Psoas muscle (tissue), 8 donors: ENCODE results near the gene TPP2. TPM values are rescaled to one million over a fixed set of nuclear protein-coding genes. Genes with fewer than 3 reads are reported as not detected.

ENCODE experiments used
- ATAC-seq, 4 donors: fragments of 200-7000 bp; cut with Tn5 transposase; one replicate each; pipeline ENCODE4 v1.9.1; 2020; ENCODE audit warnings: moderate library complexity in 3 of 4, mild to moderate bottlenecking in 2 of 4
- DNase-seq, 2 donors: peaks; one replicate each; pipeline ENCODE4 v3.0.0-alpha.2; 2020
- H3K27ac ChIP-seq: fragments of 200-600 bp; one replicate; pipeline ENCODE4 v1.8.0; 2022
- H3K27me3 ChIP-seq, 3 donors: fragments of 200-600 bp in 1 of 3; one replicate each; pipeline versions ENCODE4 v1.6.1 to v1.8.0; 2013 to 2022; ENCODE audit warnings: low read length in 2 of 3, mild to moderate bottlenecking in 2 of 3, moderate library complexity in 1 of 3; ENCODE audit not compliant: insufficient read depth in 3 of 3
- H3K36me3 ChIP-seq, 2 donors: fragments of 200-600 bp in 1 of 2; one replicate each; pipeline versions ENCODE4 v1.6.1 to v1.8.0; 2013 to 2022; ENCODE audit warnings: low read depth in 1 of 2, mild to moderate bottlenecking in 1 of 2, moderate library complexity in 1 of 2; ENCODE audit not compliant: insufficient read depth in 1 of 2
- H3K4me1 ChIP-seq: fragments of 200-600 bp; one replicate; pipeline ENCODE4 v1.8.0; 2022
- H3K4me3 ChIP-seq: fragments of 200-600 bp; one replicate; pipeline ENCODE4 v1.8.0; 2022; ENCODE audit warnings: mild to moderate bottlenecking
- H3K9me3 ChIP-seq: fragments of 200-600 bp; one replicate; pipeline ENCODE4 v1.8.0; 2022
- WGBS, 3 donors: extraction: QIAGEN DNeasy Blood & Tissue Kit; methylation state at CpG; one replicate each; pipeline versions ENCODE4 v1.1.6 to v1.1.7; 2013; 5-methylcytosine and 5-hydroxymethylcytosine counted together
- intact Hi-C, 2 donors: fragments of 100-400 bp; cut with DNase I; formaldehyde crosslinking; loops; one replicate each; pipeline versions ENCODE4 v1.11.0 to v1.14.2; 2022
- polyA plus RNA-seq, 3 donors: library from polyadenylated mRNA; stranded (reverse); fragments of 200-250 nt; gene quantifications; one replicate each; pipeline ENCODE4 v1.2.3, GENCODE V29; 2013
- total RNA-seq, 4 donors: library from RNA; stranded (reverse); fragmentation: NEBNext Ultra II Directional in 2 of 4; extraction: Animal tissue kit (Norgen Biotek cat#: 25700) in 2 of 4; gene quantifications; one replicate each; pipeline versions ENCODE4 v1.2.1 to v1.2.4, GENCODE V29; 2021 to 2023
- TF ChIP-seq, protein P1 (sequence below): fragments of 200-600 bp; IDR thresholded peaks from one replicate; pipeline ENCODE4 v1.8.0; 2022; ENCODE audit warnings: antibody characterized with exemption
- donor health status: healthy with polysubstance abuse.
- donor health status: DM: no; HTN: no; CAD: no; lungs with moderate emphysema.
- donor health status: Bipolar disorder and iron deficiency.
- donor health status: healthy.
- donor health status: DM: yes; HTN: yes; CAD: no.
- donor health status: DM: no; HTN: no; CAD: no.
- donor health status: DM: no; HTN: no; CAD: no.
- donor health status: DM: yes; HTN: yes; CAD: no.

TPP2 gene
- total and polyA plus RNA-seq, 7 donors, result 22.1 to 45.6 (median 40.3) TPM

DNA sequence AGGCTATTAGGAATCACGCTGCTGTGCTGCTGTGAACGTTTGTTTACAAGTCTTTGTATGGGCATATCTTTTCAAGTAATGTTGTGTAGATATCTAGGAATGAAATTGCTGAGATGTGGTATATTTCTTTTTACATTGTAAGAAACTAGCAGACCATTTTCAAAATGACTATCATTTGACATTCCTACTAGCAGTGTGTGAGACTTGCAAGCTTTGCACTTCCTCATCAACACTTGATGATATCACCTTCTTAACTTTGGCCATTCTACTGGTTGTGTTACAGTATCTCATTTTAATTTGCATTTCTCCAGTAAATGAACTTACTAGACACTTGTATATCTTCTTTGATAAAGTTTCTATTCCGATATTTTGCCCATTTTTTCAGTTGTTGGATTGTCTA lies 85.9 kb downstream of the TPP2 start:
- no peak for DNase-seq
- Histone ChIP-seq H3K27ac (no peak overlapping the region), H3K27me3 (no peaks in the 10 kb centered on the region), H3K4me1 (peaks cover 14% of the 10 kb centered on the region), H3K9me3 (no peaks in the 10 kb centered on the region), H3K36me3 (peaks cover 0 to 13% of the 10 kb centered on the region in 2 donors), H3K4me3 (no peak overlapping the region)
- 82 to 83% (median 83%) methylated on average over 3 of the region's 3 CpGs for WGBS, 3 donors
- ATAC-seq, result no peak
- TF ChIP-seq, protein P1, sequence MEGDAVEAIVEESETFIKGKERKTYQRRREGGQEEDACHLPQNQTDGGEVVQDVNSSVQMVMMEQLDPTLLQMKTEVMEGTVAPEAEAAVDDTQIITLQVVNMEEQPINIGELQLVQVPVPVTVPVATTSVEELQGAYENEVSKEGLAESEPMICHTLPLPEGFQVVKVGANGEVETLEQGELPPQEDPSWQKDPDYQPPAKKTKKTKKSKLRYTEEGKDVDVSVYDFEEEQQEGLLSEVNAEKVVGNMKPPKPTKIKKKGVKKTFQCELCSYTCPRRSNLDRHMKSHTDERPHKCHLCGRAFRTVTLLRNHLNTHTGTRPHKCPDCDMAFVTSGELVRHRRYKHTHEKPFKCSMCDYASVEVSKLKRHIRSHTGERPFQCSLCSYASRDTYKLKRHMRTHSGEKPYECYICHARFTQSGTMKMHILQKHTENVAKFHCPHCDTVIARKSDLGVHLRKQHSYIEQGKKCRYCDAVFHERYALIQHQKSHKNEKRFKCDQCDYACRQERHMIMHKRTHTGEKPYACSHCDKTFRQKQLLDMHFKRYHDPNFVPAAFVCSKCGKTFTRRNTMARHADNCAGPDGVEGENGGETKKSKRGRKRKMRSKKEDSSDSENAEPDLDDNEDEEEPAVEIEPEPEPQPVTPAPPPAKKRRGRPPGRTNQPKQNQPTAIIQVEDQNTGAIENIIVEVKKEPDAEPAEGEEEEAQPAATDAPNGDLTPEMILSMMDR, result no peak
- intact Hi-C loops, result no loop called here

DNA sequence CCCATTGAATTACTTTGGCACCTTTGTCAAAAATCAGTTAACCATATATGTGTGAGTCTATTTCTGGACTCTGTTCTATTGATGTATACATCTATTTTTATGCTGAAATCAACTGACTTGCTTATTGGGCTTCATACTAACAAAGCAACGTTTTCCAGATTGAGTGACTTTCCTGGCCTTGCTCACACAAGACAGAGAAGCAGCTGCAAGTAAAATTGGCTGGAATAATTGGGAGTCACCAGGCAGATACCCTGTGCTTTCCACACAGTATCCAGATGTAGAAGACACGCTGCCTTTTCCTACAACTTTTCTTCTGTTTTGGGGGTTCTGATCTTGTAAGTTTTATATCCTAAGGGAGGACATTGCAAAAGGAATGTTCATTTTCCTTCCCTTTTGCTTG lies 86.9 kb downstream of the TPP2 start:
- DNase-seq (no peak), ATAC-seq (no peak)
- H3K27ac ChIP-seq, result no peak overlapping the region
- H3K36me3 ChIP-seq, result peaks cover 0 to 13% of the 10 kb centered on the region in 2 donors
- H3K9me3 ChIP-seq, result no peaks in the 10 kb centered on the region
- TF ChIP-seq, protein P1, result no peak
- intact Hi-C loops, result no loop called here
- no peak overlapping the region for H3K4me3 ChIP-seq
- H3K4me1 ChIP-seq, result peaks cover 7% of the 10 kb centered on the region
- no peaks in the 10 kb centered on the region for H3K27me3 ChIP-seq
- WGBS, 3 donors, result 48 to 57% (median 54%) methylated on average over 2 of the region's 2 CpGs

DNA sequence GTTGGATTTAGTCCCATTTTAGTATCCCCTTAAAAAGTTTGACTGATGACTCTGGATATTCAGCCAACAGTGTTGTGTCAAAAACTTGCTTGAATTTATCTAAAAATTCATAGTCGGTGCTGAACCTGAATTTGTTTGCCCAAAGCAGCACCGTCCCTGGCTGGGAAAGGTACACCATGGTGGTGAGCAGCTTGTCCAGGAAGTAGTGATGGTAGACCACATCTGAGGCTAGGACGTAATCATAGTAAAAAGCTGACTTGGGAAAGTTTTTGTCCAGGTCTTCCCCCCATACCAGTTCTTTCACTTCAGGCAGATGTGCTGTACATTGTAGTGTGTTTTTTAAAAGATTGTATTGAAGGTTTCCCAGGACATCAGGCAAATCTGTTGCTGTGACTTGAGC lies 89.2 kb downstream of the TPP2 start:
- H3K9me3 ChIP-seq, result peaks cover 6% of the 10 kb centered on the region
- H3K27me3 ChIP-seq, result no peaks in the 10 kb centered on the region
- no peak overlapping the region for H3K27ac ChIP-seq
- no peak overlapping the region for H3K4me3 ChIP-seq
- ATAC-seq (no peak), DNase-seq (no peak)
- TF ChIP-seq, protein P1, result no peak
- H3K36me3 ChIP-seq, result no peaks in the 10 kb centered on the region
- WGBS, 3 donors, result 77 to 87% (median 80%) methylated on average over 3 of the region's 3 CpGs
- intact Hi-C loops, result no loop called here
- H3K4me1 ChIP-seq, result no peaks in the 10 kb centered on the region

DNA sequence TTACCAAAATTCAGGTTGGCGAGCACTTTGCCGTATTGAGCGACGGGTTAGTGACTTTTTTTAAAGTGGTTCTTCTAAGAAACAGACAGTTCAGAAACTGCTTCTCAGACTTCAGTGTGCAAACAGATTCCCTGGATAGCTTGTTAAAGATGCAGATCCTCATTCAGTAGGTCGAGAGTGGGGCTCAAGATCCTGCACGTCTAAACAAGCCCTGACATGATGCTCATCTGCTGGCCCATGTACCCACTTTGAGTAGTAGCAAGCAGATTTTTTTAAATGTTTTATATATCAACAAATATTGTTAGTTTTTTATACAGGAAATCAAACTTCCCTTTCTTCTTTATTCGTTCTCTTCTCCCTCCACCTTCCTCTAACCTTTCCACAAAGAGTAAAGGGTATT lies 90.7 kb downstream of the TPP2 start:
- H3K27ac ChIP-seq, result no peak overlapping the region
- peaks cover 1% of the 10 kb centered on the region for H3K4me1 ChIP-seq
- no peaks in the 10 kb centered on the region for H3K36me3 ChIP-seq
- DNase-seq (no peak), ATAC-seq (no peak)
- H3K4me3 ChIP-seq, result no peak overlapping the region
- no peaks in the 10 kb centered on the region for H3K27me3 ChIP-seq
- H3K9me3 ChIP-seq, result peaks cover 8% of the 10 kb centered on the region
- 83 to 87% (median 85%) methylated on average over 7 of the region's 7 CpGs for WGBS, 3 donors
- intact Hi-C loops, result no loop called here
- TF ChIP-seq, protein P1, result no peak

DNA sequence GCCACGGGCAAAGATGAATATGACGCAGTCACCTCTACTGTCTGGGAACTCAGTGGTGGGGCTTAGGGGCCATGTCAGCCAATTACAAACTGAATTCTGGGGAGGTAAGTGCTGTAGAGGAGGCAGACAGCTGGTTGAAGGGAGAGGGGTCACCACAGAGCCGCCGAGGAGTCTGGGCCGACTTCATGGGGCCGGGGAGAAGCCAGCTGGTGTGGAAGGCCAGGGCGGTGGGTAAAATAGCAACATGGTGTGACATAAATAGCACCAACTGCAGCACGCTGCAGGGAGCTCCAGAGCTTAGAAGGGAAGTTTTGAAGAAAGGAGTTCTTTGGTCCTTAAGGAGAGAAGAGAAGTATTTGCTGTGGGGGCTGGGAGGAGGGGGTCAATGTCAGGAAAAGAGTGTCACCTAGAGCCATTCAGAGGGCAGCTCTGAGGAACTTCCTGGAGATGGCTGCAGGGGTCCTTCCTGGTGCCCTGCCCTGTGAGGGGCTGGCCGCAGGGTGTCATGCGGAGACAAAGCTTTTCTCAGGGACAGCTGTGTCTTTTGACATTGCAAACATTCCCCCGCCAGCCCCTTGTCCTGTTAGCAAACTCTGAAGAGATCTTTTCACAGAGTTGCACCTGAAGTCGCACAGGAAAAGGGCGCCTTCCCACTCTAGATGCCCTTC lies 91.7 kb downstream of the TPP2 start:
- intact Hi-C loops, result no loop called here
- ATAC-seq, result no peak

More for the DNA sequence above, 91.7 kb downstream of the TPP2 start:
- no peak overlapping the region for H3K4me3 ChIP-seq
- DNase-seq, result no peak
- no peak overlapping the region for H3K27ac ChIP-seq
- H3K36me3 ChIP-seq, result no peaks in the 10 kb centered on the region
- H3K9me3 ChIP-seq, result peaks cover 8% of the 10 kb centered on the region
- H3K27me3 ChIP-seq, result no peaks in the 10 kb centered on the region
- WGBS, 3 donors, result 42 to 46% (median 45%) methylated on average over 12 to 13 of the region's 13 CpGs
- H3K4me1 ChIP-seq, result peaks cover 8% of the 10 kb centered on the region
- TF ChIP-seq, protein P1, result no peak
